ENCODE measurements around the gene PARP1. TPM values are rescaled to one million over a fixed set of nuclear protein-coding genes. Genes with fewer than 3 reads are reported as not detected.

The PARP1 gene
- total RNA-seq, 1 donor from 2014 or later, result 115 TPM

- DNase-seq (ENCODE audit: low spot score in 2 of 2), result no peak
- FAIRE-seq, result no peak
These were observed 89.4 kb downstream of the PARP1 start for GRCh38 chr1:226318471-226318870.

DNA sequence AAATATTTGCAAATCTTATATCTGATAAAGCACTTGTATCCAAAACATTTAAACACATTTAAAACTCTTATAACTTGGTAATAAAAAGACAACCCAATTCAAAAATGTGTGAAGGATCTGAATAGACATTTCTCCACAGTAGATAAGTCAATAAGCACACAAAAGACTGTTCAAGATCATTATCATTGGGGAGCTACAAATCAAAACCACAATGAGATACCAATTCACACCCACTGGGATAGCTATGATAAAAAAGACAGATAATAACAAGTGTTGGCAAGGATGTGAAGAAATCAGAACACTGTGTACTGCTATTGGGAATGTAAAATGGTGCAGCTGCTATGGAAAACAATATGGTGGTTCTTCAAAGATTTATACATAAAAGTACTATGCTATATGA, 93.8 kb downstream of the PARP1 start:
- FAIRE-seq, result no peak
- DNase-seq (ENCODE audit: low spot score in 2 of 2), result no peak

DNA sequence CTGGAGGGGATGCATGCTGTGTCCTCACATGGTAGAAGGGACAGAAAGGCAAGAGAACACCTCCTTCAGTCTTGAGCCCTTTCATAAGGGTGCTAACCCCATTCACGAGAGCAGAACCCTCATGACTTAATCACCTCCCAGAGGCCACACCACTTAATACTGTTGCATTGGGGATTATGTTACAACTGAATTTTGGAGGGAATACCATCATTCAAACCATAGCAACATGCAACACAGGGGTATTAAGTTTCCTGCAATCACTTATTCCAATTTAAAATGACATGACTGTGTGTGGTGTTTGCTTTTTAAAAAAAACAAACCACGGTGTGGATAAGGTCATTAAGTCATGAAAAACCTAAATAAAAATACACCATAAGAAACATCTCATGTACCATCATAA, 95.8 kb downstream of the PARP1 start:
- FAIRE-seq (no peak), DNase-seq (ENCODE audit: low spot score in 2 of 2) (no peak)

GRCh38 chr1:226311376-226311775, 96.5 kb downstream of the PARP1 start:
- DNase-seq (ENCODE audit: low spot score in 2 of 2) (no peak), FAIRE-seq (no peak)

Other genes with a start within 250 kb of the PARP1 start
- gene ACBD3, start 221.4 kb downstream of the PARP1 start, total RNA-seq, result 49.7 TPM
- not detected for gene MIXL1, start 184.4 kb downstream of the PARP1 start, total RNA-seq
- gene LIN9, start 98.9 kb downstream of the PARP1 start, total RNA-seq, result 23.2 TPM
- gene STUM, start 140.7 kb upstream of the PARP1 start, total RNA-seq, result 26.1 TPM